Measurements from ENCODE around the gene KIAA1328. TPM values are rescaled to one million over a fixed set of nuclear protein-coding genes. Genes with fewer than 3 reads are reported as not detected.

The KIAA1328 gene
- polyA plus RNA-seq, 1 of the 3 experiments (the other 2 are of a cell fraction), result 2.6 TPM

GRCh38 chr18:36899289-36899688 is 70.4 kb downstream of the KIAA1328 start:
- Histone ChIP-seq H2AFZ (ENCODE audit: low read depth) (no peak overlapping the region), H3F3A (replicated peaks; ENCODE audit: insufficient read depth) (peaks cover 7% of the 10 kb centered on the region), H3K9me2 (no peaks in the 10 kb centered on the region), H3K27ac (ENCODE audit: low read depth in 2 of 2, low read length in 1 of 2) (no peak overlapping the region), H3K27me3 (ENCODE audit: insufficient read depth) (no peaks in the 10 kb centered on the region), H3K9ac (no peak overlapping the region), H4K20me1 (ENCODE audit: insufficient read depth) (no peaks in the 10 kb centered on the region), H3K79me2 (ENCODE audit: insufficient read depth) (no peaks in the 10 kb centered on the region), H3K36me3 (replicated peaks in 1 of 2; ENCODE audit: control insufficient read depth in 1 of 2, insufficient read depth in 2 of 2, low read length in 1 of 2) (peaks cover 0 to 6% of the 10 kb centered on the region in 2 experiments), H3K4me2 (no peak overlapping the region), H3K4me3 (ENCODE audit: low read depth in 2 of 2, low read length in 1 of 2) (no peak overlapping the region), H3K9me3 (0 out of 2 replicates have a peak, but pooled peaks cover 4% of the 10 kb centered on the region), H3K4me1 (ENCODE audit: control insufficient read depth in 1 of 2, insufficient read depth in 2 of 2, low read depth in 1 of 2, low read length in 1 of 2) (peaks cover 0 to 12% of the 10 kb centered on the region in 2 experiments; a peak in 2 of 4 replicates)
- TF ChIP-seq NFIC (IDR thresholded peaks at IDR 0.05; ENCODE audit: borderline replicate concordance), result no peak
- TF ChIP-seq CHD2 (IDR thresholded peaks at IDR 0.05; ENCODE audit: low read length, partially characterized antibody), result no peak
- TF ChIP-seq CTCF (IDR thresholded peaks at IDR 0.05), result peak; percentile 41; the same call in 1 of the 2 replicates
- no peak for DNase-seq
- 87% methylated on average over 3 of the region's 3 CpGs for WGBS (ENCODE audit: low lambda C conversion rate)
- ChIA-PET POLR2A (no interaction called here), CTCF (interaction anchor here (0.6 kb wide), 1 partner anchor 9 kb away, joined by 3 read pairs; no protein-coding TSS in a partner anchor)

- WGBS (ENCODE audit: low lambda C conversion rate), result 98% methylated on average over 4 of the region's 4 CpGs
- Histone ChIP-seq H3K9me3 (0 out of 2 replicates have a peak, but pooled peaks cover 4% of the 10 kb centered on the region), H3K27ac (ENCODE audit: low read depth in 2 of 2, low read length in 1 of 2) (no peak overlapping the region), H3K79me2 (ENCODE audit: insufficient read depth) (no peaks in the 10 kb centered on the region), H3K36me3 (replicated peaks in 1 of 2; ENCODE audit: control insufficient read depth in 1 of 2, insufficient read depth in 2 of 2, low read length in 1 of 2) (peaks cover 0 to 6% of the 10 kb centered on the region in 2 experiments), H3K4me3 (ENCODE audit: low read depth in 2 of 2, low read length in 1 of 2) (no peak overlapping the region), H3K27me3 (ENCODE audit: insufficient read depth) (no peaks in the 10 kb centered on the region), H3K9me2 (no peaks in the 10 kb centered on the region), H3F3A (replicated peaks; ENCODE audit: insufficient read depth) (peaks cover 7% of the 10 kb centered on the region), H3K4me2 (no peak overlapping the region), H4K20me1 (ENCODE audit: insufficient read depth) (no peaks in the 10 kb centered on the region), H3K9ac (no peak overlapping the region), H2AFZ (ENCODE audit: low read depth) (no peak overlapping the region), H3K4me1 (ENCODE audit: control insufficient read depth in 1 of 2, insufficient read depth in 2 of 2, low read depth in 1 of 2, low read length in 1 of 2) (peaks cover 0 to 12% of the 10 kb centered on the region in 2 experiments; a peak in 2 of 4 replicates)
- no peak for DNase-seq
- no peak for TF ChIP-seq FOXM1 (IDR thresholded peaks at IDR 0.05; ENCODE audit: low read depth)
- TF ChIP-seq RFX5 (IDR thresholded peaks at IDR 0.05; ENCODE audit: low read length), result no peak
- TF ChIP-seq YY1 (IDR thresholded peaks at IDR 0.05; ENCODE audit: low read depth), result no peak
- TF ChIP-seq TAF1 (IDR thresholded peaks at IDR 0.05; ENCODE audit: borderline replicate concordance, low read depth, low read length), result no peak
- no peak for TF ChIP-seq MEF2A (IDR thresholded peaks at IDR 0.05; ENCODE audit: borderline replicate concordance, low read depth)
- POLR2A ChIA-PET, result no interaction called here
- CTCF ChIA-PET, result interaction anchor here (0.9 kb wide), 1 partner anchor 11 kb away, joined by 3 read pairs; no protein-coding TSS in a partner anchor
These were observed 71.5 kb downstream of the KIAA1328 start for GRCh38 chr18:36900466-36900865.

- Histone ChIP-seq H3K9me2 (no peaks in the 10 kb centered on the region), H3K4me1 (ENCODE audit: control insufficient read depth in 1 of 2, insufficient read depth in 2 of 2, low read depth in 1 of 2, low read length in 1 of 2) (peaks cover 0 to 12% of the 10 kb centered on the region in 2 experiments; a peak in 2 of 4 replicates), H3K27me3 (ENCODE audit: insufficient read depth) (no peaks in the 10 kb centered on the region), H3K4me3 (ENCODE audit: low read depth in 2 of 2, low read length in 1 of 2) (no peak overlapping the region), H3K4me2 (no peak overlapping the region), H2AFZ (ENCODE audit: low read depth) (no peak overlapping the region), H3K79me2 (ENCODE audit: insufficient read depth) (no peaks in the 10 kb centered on the region), H3K27ac (ENCODE audit: low read depth in 2 of 2, low read length in 1 of 2) (no peak overlapping the region), H3K36me3 (replicated peaks in 1 of 2; ENCODE audit: control insufficient read depth in 1 of 2, insufficient read depth in 2 of 2, low read length in 1 of 2) (peaks cover 0 to 6% of the 10 kb centered on the region in 2 experiments), H3K9ac (no peak overlapping the region), H3F3A (replicated peaks; ENCODE audit: insufficient read depth) (peaks cover 7% of the 10 kb centered on the region), H3K9me3 (0 out of 2 replicates have a peak, but pooled peaks cover 4% of the 10 kb centered on the region), H4K20me1 (ENCODE audit: insufficient read depth) (no peaks in the 10 kb centered on the region)
- CTCF ChIA-PET, result interaction anchor here (0.9 kb wide), 1 partner anchor 12 kb away, joined by 3 read pairs; no protein-coding TSS in a partner anchor
- no peak for TF ChIP-seq MAX (IDR thresholded peaks at IDR 0.05; ENCODE audit: low read depth)
- peak; percentile 65 for TF ChIP-seq PBX3 (IDR thresholded peaks at IDR 0.05)
- WGBS (ENCODE audit: low lambda C conversion rate), result 94% methylated on average over 1 of the region's 1 CpG
- DNase-seq, result no peak
- POLR2A ChIA-PET, result no interaction called here
These were observed 72.4 kb downstream of the KIAA1328 start for GRCh38 chr18:36901277-36901701.

Measured in SK-N-SH (cell line).